ENCODE results near the gene ITGA8. TPM values are rescaled to one million over a fixed set of nuclear protein-coding genes. Genes with fewer than 3 reads are reported as not detected.

The ITGA8 gene
- total and polyA plus RNA-seq, 2 of the 4 experiments (the other 2 are of a cell fraction): under 0.01 to 0.02 TPM

DNA sequence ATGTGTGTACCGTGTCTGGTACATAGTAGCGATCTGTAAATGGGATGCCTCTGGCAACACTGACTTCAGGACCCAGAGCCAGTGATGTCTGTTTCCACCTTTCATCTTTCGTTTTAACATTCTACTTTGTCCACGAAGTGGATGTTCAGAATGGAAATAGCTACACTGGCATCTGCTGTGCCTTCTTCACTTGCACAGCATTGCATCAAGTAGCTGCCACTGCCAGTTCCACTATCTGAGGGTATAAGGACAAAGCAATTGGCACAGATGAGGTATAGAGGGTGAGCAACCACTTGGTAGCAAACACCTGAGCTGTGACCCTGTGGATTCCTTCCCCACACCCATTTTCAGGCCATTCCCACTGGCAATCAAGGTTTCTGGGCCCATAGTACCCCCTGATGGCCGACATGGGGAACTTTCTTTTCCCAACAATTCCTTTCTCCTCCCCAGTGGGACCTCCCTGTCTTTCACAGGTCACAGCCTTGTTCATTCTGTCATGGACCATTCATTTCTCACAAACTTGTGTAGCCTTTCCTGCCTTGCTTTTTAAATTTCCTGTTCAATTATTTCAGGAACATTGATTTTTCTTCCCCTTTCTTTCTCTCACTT lies 4.0 kb downstream of the ITGA8 start:
- CTCF ChIA-PET: interaction anchor here (0.6 to 1.6 kb wide), 5 partner anchors 171 to 290 kb away, joined by 3 to 7 read pairs (median 3); no protein-coding TSS in a partner anchor
- Histone ChIP-seq H3K23ac (ENCODE audit: low read depth, low read length) (no peak overlapping the region), H3K79me1 (ENCODE audit: low read depth in 1 of 2, low read length in 2 of 2) (no peaks in the 10 kb centered on the region), H2AFZ (replicated peaks; ENCODE audit: low read length, poor library complexity) (no peak overlapping the region), H2AK9ac (replicated peaks; ENCODE audit: low read depth, low read length, poor library complexity) (no peak overlapping the region), H4K91ac (ENCODE audit: insufficient read depth, low read depth, low read length) (no peak overlapping the region), H2BK15ac (ENCODE audit: low read depth, low read length) (no peak overlapping the region; the same call in 2 of the 3 replicates), H3K4ac (ENCODE audit: low read depth, low read length) (no peak overlapping the region), H3K27me3 (ENCODE audit: control insufficient read depth, insufficient read depth, low read length) (peaks cover 33% of the 10 kb centered on the region), H2AK5ac (ENCODE audit: low read depth, low read length) (no peak overlapping the region), H2BK5ac (ENCODE audit: low read depth, low read length, poor library complexity, severe bottlenecking) (no peak overlapping the region), H3K14ac (replicated peaks; ENCODE audit: low read depth, low read length) (no peak overlapping the region), H3K4me1 (ENCODE audit: control insufficient read depth, insufficient read depth, low read length) (no peaks in the 10 kb centered on the region), H3K9me3 (ENCODE audit: control insufficient read depth, insufficient read depth, low read length) (no peaks in the 10 kb centered on the region), H3K9ac (ENCODE audit: low read depth, low read length) (no peak overlapping the region), H4K20me1 (ENCODE audit: insufficient read depth, low read length) (no peaks in the 10 kb centered on the region), H3K4me2 (ENCODE audit: low read depth, low read length) (no peak overlapping the region), H3K9me1 (ENCODE audit: insufficient read depth, low read length) (no peaks in the 10 kb centered on the region), H4K5ac (ENCODE audit: low read depth, low read length) (no peak overlapping the region), H2BK20ac (ENCODE audit: low read depth, low read length) (no peak overlapping the region), H3K27ac (ENCODE audit: insufficient read depth, low read length) (no peak overlapping the region), H3K18ac (ENCODE audit: low read depth, low read length) (no peak overlapping the region), H3K56ac (ENCODE audit: extremely low read depth, insufficient read depth, low read length) (no peak overlapping the region), H2BK120ac (ENCODE audit: low read depth, low read length) (no peak overlapping the region), H3K36me3 (ENCODE audit: control insufficient read depth, insufficient read depth, low read length) (no peaks in the 10 kb centered on the region), H3K4me3 (ENCODE audit: insufficient read depth, low read depth, low read length) (no peak overlapping the region), H4K8ac (ENCODE audit: low read depth in 2 of 2, low read length in 2 of 2) (no peak overlapping the region)
- POLR2A ChIA-PET (ENCODE audit: unreplicated experiment): no interaction called here
- dilution Hi-C loops (cut with HindIII; ENCODE audit: low sequenced_read_pairs, unreplicated experiment) (no loop called here), in situ Hi-C loops (cut with MboI; ENCODE audit: low sequenced_read_pairs) (no loop called here), intact Hi-C loops (cut with micrococcal nuclease) (loop anchor here (1.0 kb wide), 2 partner anchors 254 to 281 kb away; no protein-coding TSS in a partner anchor)
- no peak for DNase-seq
- no peak for TF ChIP-seq MAZ (IDR thresholded peaks at IDR 0.05; ENCODE audit: borderline replicate concordance, low read depth, low read length)
- peak; percentile 57 for TF ChIP-seq SMC3 (IDR thresholded peaks at IDR 0.05; ENCODE audit: low read depth, low read length)
- no peak for TF ChIP-seq NFE2L2 (IDR thresholded peaks at IDR 0.05; ENCODE audit: low read depth, low read length)
- TF ChIP-seq RCOR1 (IDR thresholded peaks at IDR 0.05; ENCODE audit: insufficient replicate concordance, low read length): no peak
- no peak for TF ChIP-seq CEBPB (IDR thresholded peaks at IDR 0.05; ENCODE audit: low read depth, low read length)
- TF ChIP-seq, protein P1, sequence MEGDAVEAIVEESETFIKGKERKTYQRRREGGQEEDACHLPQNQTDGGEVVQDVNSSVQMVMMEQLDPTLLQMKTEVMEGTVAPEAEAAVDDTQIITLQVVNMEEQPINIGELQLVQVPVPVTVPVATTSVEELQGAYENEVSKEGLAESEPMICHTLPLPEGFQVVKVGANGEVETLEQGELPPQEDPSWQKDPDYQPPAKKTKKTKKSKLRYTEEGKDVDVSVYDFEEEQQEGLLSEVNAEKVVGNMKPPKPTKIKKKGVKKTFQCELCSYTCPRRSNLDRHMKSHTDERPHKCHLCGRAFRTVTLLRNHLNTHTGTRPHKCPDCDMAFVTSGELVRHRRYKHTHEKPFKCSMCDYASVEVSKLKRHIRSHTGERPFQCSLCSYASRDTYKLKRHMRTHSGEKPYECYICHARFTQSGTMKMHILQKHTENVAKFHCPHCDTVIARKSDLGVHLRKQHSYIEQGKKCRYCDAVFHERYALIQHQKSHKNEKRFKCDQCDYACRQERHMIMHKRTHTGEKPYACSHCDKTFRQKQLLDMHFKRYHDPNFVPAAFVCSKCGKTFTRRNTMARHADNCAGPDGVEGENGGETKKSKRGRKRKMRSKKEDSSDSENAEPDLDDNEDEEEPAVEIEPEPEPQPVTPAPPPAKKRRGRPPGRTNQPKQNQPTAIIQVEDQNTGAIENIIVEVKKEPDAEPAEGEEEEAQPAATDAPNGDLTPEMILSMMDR (conservative IDR thresholded peaks at IDR 0.05; ENCODE audit: low read depth, low read length): peak; percentile 55
- TF ChIP-seq USF2 (IDR thresholded peaks at IDR 0.05; ENCODE audit: low read depth, low read length): no peak
- TF ChIP-seq RAD21 (IDR thresholded peaks at IDR 0.05; ENCODE audit: low read length): peak; percentile 66
- no TSS peak for BruUV-seq (replicated peaks)
- ATAC-seq (ENCODE audit: low read depth): peak; percentile 44
- WGBS, 2 experiments (ENCODE audit: extremely low coverage in 2 of 2, insufficient read length in 1 of 2): 17% methylated on average over 1 of the region's 5 CpGs; no CpG with 5 or more reads in 1 of the 2 experiments
